Measurements from ENCODE around the gene SARDH.

DNA sequence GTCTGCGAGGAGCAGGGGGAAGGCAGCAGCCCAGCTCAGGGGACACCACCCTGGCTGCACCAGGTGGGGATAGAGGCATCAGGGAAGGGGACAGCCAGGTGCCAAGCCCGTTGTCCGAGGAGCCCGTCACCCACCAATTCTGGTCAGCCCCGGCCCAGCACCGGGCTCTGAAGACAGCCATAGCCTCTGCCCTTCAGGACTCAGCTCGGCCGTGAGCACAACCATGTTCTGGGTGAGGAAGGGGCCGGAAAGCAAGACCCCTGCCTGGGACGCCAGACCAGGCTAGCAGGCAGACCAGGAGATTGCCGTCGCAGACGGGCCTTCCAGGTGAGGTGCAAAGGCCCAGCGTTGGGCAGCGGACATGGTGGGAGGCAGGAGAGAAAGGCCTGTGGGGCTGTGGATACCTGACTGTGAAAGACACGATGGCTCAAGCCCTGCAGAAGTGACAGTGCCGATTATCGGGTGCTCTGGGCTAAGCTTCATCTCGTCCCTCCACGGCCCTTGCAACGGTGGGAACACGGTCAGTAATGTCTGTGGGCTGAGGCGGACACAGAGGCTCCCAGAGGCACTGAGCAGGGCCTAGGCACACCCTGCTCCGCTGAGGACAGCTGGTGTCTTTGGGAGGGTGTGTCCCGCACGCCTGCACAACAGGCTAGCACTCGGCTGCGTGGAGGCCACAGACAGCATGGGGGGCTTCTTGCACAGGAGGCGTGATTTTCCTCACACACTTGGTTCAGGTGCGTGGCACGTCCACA is 65.5 kb downstream of the SARDH start:
- TF ChIP-seq, protein P1, sequence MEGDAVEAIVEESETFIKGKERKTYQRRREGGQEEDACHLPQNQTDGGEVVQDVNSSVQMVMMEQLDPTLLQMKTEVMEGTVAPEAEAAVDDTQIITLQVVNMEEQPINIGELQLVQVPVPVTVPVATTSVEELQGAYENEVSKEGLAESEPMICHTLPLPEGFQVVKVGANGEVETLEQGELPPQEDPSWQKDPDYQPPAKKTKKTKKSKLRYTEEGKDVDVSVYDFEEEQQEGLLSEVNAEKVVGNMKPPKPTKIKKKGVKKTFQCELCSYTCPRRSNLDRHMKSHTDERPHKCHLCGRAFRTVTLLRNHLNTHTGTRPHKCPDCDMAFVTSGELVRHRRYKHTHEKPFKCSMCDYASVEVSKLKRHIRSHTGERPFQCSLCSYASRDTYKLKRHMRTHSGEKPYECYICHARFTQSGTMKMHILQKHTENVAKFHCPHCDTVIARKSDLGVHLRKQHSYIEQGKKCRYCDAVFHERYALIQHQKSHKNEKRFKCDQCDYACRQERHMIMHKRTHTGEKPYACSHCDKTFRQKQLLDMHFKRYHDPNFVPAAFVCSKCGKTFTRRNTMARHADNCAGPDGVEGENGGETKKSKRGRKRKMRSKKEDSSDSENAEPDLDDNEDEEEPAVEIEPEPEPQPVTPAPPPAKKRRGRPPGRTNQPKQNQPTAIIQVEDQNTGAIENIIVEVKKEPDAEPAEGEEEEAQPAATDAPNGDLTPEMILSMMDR (IDR thresholded peaks at IDR 0.05): no peak
- no peak for TF ChIP-seq POLR2AphosphoS5 (IDR thresholded peaks at IDR 0.05)

Measured in breast epithelium (tissue), 3 donors.